IMR-90 (cell line): Measurements from ENCODE around the gene MCM8.

ENCODE experiments used
- CEBPB ChIP-seq: IDR thresholded peaks from 2 replicates; pipeline ENCODE4 v1.6.1; 2012; ENCODE audit warnings: low read depth, low read length, improper control_type of control experiment
- CHD1 ChIP-seq: IDR thresholded peaks from 2 replicates; pipeline ENCODE4 v1.6.1; 2012; ENCODE audit warnings: low read depth, low read length, improper control_type of control experiment
- CTCF ChIP-seq: conservative IDR thresholded peaks from 2 replicates; pipeline ENCODE4 v1.5.1; 2012; ENCODE audit warnings: mild to moderate bottlenecking, low read depth, low read length, improper control_type of control experiment
- FOS ChIP-seq: fragments of 150-350 bp; IDR thresholded peaks from 2 replicates; pipeline ENCODE4 v1.6.1; 2016; ENCODE audit warnings: low read depth, low read length
- MXI1 ChIP-seq: IDR thresholded peaks from 2 replicates; pipeline ENCODE4 v1.6.1; 2012; ENCODE audit warnings: low read depth, mild to moderate bottlenecking, low read length, moderate library complexity, borderline replicate concordance
- POLR2A ChIP-seq: IDR thresholded peaks from 2 replicates; pipeline ENCODE4 v1.6.1; 2012; ENCODE audit warnings: mild to moderate bottlenecking, low read depth, low read length
- RFX5 ChIP-seq: IDR thresholded peaks from 2 replicates; pipeline ENCODE4 v1.8.0; 2012; ENCODE audit warnings: low read depth, mild to moderate bottlenecking, low read length, moderate library complexity
- SMC3 ChIP-seq: fragments of 150-350 bp; IDR thresholded peaks from 2 replicates; pipeline ENCODE4 v1.6.1; 2016; ENCODE audit warnings: low read depth, mild to moderate bottlenecking, antibody characterized with exemption, low read length, moderate library complexity

GRCh38 chr20:5923493-5923892 lies 27.0 kb upstream of the MCM8 start:
- TF ChIP-seq RFX5, result no peak
- no peak for TF ChIP-seq SMC3
- TF ChIP-seq CTCF, result no peak
- TF ChIP-seq FOS, result no peak
- no peak for TF ChIP-seq MXI1
- TF ChIP-seq POLR2A, result no peak
- no peak for TF ChIP-seq CHD1
- no peak for TF ChIP-seq CEBPB
